Coronary artery (tissue), 2 donors: Measurements from ENCODE around the gene RGSL1.

Experiments
- DNase-seq: peaks from one replicate; pipeline ENCODE4 v3.0.0-alpha.2; 2017; ENCODE audit warnings: low spot score
- H3K27ac ChIP-seq, 2 donors: fragments of 200-600 bp; sonication (generic); one replicate each; pipeline ENCODE4 v1.5.1; 2016 to 2019
- H3K4me3 ChIP-seq: fragments of 200-600 bp; sonication (generic); 2 replicates; pipeline ENCODE4 v1.5.1; 2016; ENCODE audit warnings: mild to moderate bottlenecking, moderate library complexity
- CTCF ChIP-seq: fragments of 200-600 bp; sonication (generic); IDR thresholded peaks from one replicate; pipeline ENCODE4 v1.5.1; 2019; ENCODE audit warnings: antibody characterized with exemption

Gene RGSL1

GRCh38 chr1:182428043-182428442, 21.9 kb upstream of the RGSL1 start:
- Histone ChIP-seq H3K27ac (no peak overlapping the region), H3K4me3 (no peak overlapping the region)
- TF ChIP-seq CTCF = no peak
- no peak for DNase-seq

GRCh38 chr1:182430263-182431068, 19.5 kb upstream of the RGSL1 start:
- Histone ChIP-seq H3K27ac (no peak overlapping the region), H3K4me3 (no peak overlapping the region)
- TF ChIP-seq CTCF = no peak
- no peak for DNase-seq

- no peak overlapping the region for H3K27ac ChIP-seq
- no peak for TF ChIP-seq CTCF
- no peak overlapping the region for H3K4me3 ChIP-seq
- DNase-seq = no peak
Measured at GRCh38 chr1:182431278-182431677, 18.7 kb upstream of the RGSL1 start.

GRCh38 chr1:182433580-182433979, 16.4 kb upstream of the RGSL1 start:
- Histone ChIP-seq H3K4me3 (no peak overlapping the region), H3K27ac (no peak overlapping the region)
- no peak for DNase-seq
- TF ChIP-seq CTCF = no peak

GRCh38 chr1:182438326-182438725, 11.6 kb upstream of the RGSL1 start:
- no peak for TF ChIP-seq CTCF
- DNase-seq = no peak
- H3K4me3 ChIP-seq = no peak overlapping the region
- no peak overlapping the region for H3K27ac ChIP-seq

GRCh38 chr1:182441719-182442118, 8.2 kb upstream of the RGSL1 start:
- no peak for DNase-seq
- no peak for TF ChIP-seq CTCF
- H3K4me3 ChIP-seq = no peak overlapping the region
- no peak overlapping the region for H3K27ac ChIP-seq

GRCh38 chr1:182442333-182442732, 7.6 kb upstream of the RGSL1 start:
- H3K4me3 ChIP-seq = no peak overlapping the region
- DNase-seq = no peak
- H3K27ac ChIP-seq = no peak overlapping the region
- no peak for TF ChIP-seq CTCF
